ENCODE measurements around the gene SPATA6.

DNA sequence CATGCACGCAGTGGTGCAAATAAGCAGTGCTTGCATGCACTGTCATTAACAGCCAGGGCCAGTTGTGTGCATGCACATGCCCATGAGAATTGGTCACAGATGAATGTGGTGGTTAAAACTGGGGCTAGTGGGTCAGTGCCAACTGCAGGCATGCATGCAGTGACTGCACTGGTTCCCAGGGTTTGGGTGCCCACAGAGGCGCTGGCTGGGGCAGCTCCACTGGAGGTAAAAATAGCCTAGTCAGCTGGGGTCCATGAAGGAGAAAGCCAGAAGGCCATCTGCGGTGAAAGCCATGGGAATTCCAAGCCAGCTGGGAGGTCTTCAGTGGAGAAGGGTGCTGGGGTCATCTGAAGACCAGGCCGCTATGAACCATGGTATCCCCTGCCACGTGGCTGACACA lies 179.3 kb downstream of the SPATA6 start:
- TF ChIP-seq EZH2 (IDR thresholded peaks at IDR 0.05; ENCODE audit: low read depth, unreplicated experiment) = no peak
- no peak for TF ChIP-seq CTCF (conservative IDR thresholded peaks at IDR 0.05; ENCODE audit: low read depth in 2 of 2)
- TF ChIP-seq JUNB (IDR thresholded peaks at IDR 0.05; ENCODE audit: unreplicated experiment) = no peak
